GM21390 (cell line): ENCODE measurements around the gene AUTS2.

Source experiments
- ATAC-seq: cut with Tn5 transposase; IDR thresholded peaks from one replicate; pipeline ENCODE4 v1.9.1; 2021; ENCODE audit not compliant: unreplicated experiment

The AUTS2 gene

DNA sequence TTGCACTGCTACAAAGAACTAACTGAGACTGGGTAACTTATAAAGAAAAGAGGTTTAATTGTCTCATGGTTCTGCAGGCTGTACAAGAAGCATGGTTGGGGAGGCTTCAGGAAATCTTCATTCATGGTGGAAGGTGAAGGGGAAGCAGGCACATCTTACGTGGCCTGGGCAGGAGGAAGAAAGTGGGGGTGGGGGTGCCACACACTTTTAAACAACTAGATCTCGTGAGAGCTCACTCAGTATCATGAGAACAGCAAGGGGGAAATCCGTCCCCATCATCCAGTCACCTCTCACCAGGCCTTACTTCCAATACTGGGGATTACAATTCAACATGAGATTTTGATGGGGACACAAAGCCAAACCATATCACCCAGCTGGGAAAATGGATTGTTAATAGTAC is 281.7 kb downstream of the AUTS2 start:
- ATAC-seq: no peak

DNA sequence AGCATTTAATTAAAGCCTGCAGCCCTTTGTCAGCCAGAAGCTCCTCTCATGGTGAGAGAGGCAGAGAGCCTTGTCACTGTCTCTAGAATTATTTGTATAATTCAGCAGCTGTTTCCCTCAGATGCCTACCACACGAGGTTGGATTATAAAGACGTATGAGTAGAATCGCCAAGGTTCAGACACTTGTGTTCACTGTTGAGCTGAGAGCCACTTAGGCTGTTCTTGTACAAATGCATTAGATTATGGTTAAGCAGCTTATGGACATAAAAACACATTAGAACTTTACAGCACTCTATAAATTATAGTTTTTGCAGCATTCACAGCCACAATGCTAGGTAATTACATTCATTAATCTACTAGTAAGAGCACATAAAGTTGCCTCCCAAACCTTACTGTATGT is 282.6 kb downstream of the AUTS2 start:
- no peak for ATAC-seq

DNA sequence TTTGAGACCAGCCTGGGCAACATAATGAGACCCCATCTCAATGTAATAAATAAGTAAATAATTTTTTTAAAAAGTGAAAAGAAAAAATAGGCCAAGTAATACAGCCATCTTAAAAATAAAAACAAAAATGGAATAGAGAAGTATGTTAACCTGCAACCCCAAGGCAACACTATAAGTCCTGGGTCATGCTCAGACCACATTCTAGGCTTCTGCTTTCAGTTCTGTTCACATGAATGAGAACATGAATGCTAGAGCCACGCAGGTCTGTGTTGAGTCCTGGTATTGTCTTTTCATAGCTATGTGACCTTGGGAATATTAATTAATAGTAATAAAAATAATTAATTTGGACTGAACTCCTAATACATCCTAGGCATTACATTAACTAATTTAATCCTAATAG is 284.0 kb downstream of the AUTS2 start:
- peak; percentile 65 for ATAC-seq

DNA sequence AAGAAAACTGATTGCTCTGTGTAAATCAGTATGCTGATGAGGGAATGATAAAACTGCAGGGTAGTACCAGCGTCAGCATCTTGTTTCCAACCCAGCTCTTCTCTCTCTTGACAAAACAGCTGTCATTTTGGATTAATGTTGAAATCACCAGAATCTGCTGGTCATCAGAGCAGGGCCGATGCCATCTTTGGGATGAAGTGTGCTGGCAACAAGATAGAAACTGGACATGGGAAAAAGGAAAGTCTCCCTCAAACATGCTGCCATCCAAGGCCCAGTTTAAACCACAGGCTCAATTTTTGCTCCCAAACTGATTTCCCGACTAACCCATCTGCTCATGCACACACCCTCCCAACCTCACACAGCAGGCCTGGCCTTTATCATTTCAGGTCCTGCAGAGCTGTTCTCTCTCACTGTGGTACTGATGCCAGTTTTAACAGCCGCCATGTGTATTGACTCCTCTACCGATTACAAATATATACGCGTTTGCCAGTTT is 285.2 kb downstream of the AUTS2 start:
- ATAC-seq: no peak

DNA sequence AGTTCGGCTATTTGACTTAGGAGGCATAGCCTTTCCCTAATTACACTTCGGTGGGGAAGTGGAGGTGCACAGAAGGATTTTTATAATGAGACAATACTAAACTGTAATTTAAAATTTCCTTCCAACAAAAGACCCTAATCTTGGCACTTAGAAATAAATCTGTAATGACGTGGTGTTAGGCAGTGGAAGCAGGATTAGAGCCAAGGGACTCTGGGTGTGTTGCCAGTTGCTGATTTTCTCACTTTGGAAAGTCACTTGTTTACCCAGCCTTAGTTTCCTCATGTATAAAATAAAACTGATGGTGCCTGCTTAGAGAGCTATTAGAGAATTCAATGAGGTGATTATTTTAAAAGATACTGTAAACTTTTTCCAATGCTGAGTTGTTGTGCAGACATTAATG is 287.2 kb downstream of the AUTS2 start:
- ATAC-seq: no peak

DNA sequence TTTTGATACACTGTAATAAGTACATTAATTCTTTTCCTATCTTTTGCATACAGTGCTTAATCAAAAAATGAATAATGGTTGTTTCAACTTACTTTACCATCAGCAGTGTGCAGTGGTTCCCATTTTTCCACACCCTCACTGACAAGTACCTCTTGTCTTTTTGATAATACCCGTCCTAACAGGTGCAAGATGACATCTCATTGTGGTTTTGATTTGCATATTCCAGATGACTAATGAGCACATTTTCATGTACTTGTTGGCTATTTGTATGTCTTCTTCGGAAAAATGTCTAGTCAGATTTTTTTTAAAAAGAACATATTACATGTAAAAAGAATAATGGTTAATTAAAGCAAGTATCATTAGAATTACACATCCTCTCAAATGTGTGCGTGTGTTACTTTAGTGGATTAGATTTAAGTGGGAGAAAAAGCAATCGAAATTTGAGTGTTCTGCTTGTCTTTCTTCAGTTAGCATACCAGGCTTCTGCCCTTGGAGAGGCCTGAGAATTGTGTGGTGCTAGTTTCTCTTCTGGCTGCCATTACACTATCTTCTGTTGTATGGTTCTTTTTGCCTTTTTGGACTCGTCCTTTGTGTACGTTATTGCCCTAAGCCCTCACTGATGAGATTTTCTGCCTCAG is 291.2 kb downstream of the AUTS2 start:
- ATAC-seq: peak; percentile 75

DNA sequence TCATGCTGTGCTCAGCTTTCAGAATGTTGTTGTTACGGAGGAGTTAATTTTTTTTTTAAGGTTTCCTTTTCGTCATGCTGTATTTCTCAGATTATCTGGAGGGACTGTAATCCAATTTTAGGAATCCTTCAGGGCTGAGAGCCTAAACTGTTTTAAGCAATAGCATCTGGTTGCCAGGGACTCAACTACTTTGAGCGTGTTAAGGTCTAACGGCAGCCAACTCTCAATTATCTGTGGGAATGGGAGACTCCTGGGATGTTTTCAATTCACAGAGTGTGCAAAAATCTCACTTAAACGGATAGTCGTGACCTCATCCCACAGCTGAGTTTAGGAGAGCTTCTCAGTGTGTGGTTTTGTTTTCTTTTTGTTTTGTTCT is 291.7 kb downstream of the AUTS2 start:
- ATAC-seq: no peak

DNA sequence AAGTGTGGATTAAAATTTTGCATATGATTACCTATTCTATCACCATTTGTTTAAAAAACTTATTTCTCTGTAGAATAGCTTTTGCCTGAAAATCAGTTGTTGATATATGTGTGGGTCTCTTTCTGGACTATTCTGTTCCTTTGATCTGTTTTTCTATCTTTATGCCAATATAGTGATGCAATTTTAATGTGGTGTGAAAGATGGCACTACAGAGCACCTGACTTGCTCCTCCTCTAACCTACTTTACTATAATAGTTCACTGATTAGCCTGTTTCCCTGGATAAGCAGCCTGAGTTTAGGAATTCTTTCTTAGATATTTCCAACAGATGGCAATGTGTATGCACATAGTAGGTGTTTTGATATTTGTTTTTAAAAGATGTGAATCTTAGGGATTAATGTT is 294.5 kb downstream of the AUTS2 start:
- no peak for ATAC-seq

DNA sequence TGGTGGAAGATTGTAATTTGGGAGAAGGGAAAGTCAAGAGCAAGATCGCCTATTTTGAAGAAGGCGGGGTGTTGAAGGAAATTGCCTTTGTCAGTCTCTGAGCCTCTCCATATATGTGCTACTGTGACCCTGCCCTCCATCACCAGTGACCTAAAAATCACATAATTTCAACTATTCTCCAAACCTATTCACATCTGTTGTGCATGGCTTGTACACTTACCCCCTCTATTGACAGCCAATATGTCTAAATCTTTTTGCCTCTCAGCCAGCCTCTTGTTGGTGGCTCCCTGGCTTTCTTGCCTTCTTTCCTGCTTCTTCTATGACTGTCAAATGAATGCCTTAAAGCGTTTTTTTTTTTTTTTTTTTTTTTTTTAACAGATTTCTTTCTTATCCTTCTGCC is 295.6 kb downstream of the AUTS2 start:
- ATAC-seq: no peak

DNA sequence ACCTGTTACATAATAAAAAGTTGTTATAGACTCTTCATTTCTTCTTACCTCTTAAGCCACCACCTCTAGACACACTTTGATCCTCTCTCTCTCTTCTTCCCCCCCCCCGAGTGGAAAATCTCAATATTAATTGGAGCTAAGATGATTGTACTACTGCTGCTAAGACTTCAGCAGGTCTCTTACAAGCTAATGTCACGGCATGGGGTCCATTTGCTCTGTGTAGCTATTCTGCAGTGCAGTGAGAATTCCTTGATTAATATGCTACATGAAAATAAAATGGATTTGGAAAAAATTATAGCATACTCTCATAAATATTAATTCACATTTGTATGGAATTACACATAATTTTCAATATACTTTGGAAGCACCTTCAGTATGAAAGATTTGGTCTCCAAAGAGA is 297.2 kb downstream of the AUTS2 start:
- no peak for ATAC-seq

DNA sequence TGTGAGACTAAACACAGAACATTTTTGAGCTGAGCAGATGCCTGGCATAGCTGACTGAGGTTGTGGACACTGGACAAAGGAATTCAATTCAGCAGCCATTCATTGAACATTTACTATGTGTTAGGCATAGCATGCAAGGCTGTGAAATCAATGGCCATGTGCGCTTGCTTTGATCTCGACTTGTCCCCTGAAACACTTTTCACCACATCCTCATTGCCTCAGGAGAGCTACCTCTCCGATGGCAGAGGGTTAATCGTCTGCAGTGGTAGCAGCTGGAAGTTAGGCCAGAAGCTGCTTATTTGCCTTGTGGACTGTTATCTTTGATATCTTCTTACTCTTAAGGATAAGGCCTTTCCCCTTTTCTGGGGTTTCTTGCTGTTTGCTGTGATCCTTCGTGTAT is 297.8 kb downstream of the AUTS2 start:
- ATAC-seq: no peak

DNA sequence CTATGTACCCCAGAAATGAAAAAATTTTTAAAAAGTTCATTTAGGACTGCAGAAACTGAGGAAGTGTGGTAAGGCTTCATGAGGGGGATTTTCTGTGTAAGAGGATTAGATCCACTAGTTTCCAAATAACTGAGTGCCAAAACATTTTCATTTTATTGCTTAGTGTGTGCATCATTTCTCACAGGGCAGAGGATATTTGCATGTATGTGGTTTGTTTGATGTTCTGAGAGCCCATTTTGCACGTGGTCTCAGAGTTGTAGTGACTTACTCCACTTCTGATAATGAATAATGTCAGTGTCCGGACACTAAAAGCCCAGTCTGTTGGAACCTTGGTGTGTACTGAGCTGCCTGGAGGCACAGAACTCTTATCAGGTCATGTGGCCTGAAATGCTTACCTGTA is 299.9 kb downstream of the AUTS2 start:
- peak; percentile 91 for ATAC-seq

DNA sequence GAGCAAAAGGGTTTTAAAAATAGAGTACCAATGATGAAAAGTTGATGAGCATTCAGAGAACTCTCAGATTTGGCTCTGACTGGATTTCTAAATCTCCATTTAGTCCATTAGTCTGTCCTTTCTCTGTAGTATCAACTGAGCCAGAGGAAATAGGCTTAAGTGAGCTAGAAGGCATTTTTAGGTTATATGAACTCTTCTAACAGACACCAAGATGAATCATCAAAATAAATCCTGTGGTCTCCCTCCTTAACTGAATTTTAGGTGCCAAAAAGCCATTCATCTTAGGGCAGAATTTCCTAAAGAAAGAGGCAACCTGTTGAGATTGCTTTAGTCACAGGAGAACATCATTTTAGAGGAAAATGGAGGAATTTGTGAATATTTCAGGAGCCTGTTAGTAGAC is 305.1 kb downstream of the AUTS2 start:
- ATAC-seq: no peak

DNA sequence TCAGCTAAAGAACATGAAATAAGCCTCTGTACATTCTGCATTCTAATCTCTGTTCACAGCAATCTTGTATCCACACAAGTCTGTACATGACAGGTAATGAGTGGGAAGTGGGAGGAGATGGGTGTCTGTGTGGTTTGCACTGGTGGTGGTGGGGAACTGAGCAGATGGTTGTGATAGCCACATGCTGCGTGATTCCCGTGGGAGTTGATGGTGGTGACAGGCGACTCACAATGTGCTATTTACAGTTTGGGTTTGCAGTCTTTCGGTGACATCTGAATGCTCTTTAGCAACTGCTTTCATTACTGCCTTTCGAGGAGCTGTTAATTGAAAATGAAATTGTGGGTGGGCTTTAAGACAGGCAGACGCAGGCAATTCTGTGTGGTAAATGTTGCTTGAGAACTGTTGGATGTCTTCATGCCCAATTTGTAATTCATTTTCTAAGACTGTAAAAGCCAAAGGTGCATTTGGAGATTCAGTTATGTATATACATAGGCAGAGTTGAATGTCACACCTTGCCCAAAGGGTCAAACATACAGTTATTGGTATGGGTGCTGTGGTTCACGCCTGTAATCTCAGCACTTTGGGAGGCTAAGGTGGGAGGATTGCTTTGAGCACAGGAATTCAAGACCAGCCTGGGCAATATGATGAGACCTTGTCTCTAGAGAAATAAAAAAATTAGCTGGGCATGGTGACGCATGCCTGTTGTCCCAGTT is 308.2 kb downstream of the AUTS2 start:
- ATAC-seq: peak; percentile 92

DNA sequence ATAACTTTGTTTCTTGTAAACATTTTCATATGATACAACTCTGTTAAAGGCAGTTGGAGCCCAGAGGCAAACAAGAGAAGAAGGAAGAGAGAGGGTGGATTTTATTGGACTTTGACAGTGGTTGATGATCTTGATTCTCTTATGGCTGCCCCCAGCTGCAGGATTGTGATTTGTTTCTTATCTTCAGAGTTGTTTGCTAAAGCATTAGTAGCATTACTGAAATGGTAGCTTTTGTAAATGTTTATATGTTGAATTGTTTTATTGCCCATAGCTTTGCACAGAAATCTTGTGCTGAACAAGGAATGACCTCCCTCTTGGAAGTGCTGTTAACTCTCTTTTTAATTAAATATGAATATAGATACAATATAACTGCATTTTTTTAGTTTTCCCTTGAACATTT is 309.4 kb downstream of the AUTS2 start:
- no peak for ATAC-seq

DNA sequence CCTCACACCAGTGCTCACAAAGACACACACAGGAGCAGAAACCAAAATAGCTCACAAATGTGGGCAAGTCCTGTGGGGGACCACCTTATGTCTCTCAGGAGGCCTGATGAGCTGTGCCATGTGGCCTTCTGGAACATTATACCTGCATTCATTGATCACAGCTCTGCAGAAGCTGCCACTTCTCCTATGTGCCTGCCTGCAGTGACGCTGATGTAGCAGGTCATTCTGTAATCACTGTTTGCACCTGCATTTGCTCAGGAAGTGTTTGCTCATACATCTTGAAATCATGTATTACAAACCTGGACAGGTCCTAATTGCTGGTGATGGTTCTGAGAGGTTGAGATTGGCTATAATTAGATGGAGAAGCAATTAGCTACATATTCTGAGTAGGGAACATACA is 310.2 kb downstream of the AUTS2 start:
- ATAC-seq: no peak

DNA sequence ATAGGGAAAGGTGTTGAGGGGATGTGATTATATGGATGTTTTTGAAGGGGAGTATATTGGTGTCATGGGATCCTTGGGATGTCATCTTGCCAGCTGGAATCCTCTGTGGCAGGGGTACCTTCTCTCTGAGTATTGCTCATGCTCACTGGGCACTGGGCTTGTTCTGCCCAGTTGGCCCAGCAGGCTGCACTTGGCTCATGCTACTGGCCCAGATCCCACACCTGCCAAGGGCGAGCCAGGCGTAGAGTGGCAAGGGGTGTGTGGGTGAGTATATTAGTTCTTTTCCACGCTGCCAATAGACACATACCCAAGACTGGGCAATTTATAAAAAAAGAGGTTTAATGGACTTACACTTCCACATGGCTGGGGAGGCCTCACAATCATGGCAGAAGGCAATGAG is 311.9 kb downstream of the AUTS2 start:
- no peak for ATAC-seq

DNA sequence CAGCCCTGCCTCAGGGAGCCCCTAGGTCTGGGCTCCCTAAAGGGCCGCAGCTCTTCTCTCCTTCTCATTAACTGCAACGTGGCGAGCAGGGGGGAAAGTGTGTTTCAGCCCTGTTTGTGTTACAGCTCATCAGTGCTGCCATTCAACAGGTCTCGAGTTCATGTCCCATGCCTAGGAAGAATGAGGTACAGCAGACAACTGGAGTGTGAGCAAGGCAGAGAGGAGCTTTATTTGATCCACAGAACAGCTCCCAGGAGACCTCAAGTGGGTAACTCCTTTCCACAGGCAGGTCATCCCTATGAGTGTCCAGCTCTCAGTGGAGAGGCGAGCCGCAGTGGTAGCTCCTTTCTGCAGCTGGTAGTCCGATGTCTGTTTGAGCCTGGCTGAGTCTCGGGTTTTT is 313.1 kb downstream of the AUTS2 start:
- no peak for ATAC-seq

DNA sequence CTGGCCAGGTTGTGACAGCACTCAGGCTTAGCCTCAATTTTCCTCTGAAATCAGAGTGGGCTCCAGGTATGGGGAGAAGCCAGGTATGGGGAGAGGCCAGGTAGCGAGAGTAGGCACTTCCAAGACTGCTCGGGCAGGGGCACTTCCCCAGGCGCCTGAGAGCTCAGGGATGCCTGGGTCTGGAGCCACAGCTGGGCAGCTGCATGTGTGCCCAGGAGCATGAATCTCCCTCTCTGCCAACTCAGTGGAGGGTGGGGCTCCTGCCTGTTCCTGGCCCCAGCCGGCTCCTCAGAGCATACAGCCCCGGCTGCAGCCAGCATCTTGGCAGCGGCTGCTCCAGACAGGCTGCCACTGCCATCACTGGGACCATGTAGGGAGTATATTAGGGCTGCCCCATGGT is 313.9 kb downstream of the AUTS2 start:
- ATAC-seq: no peak

DNA sequence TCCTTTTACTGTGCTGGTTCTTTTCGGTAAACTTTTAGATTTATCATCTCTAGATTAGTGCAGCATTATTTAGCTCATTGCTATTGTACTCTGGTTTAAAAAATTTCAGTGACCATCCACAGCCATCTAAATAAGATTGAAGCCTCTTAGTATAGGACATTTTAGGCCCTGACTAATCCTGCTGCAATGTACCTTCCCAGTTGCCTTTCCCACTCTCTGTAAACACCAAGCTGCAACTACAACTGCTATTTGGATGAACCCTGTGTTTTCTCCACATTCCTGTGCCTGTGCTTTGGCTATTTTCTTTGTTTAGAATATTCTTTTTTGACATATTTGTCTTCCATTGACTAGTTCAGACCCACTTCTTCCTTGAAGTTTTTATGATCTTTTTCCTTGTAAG is 314.6 kb downstream of the AUTS2 start:
- no peak for ATAC-seq

DNA sequence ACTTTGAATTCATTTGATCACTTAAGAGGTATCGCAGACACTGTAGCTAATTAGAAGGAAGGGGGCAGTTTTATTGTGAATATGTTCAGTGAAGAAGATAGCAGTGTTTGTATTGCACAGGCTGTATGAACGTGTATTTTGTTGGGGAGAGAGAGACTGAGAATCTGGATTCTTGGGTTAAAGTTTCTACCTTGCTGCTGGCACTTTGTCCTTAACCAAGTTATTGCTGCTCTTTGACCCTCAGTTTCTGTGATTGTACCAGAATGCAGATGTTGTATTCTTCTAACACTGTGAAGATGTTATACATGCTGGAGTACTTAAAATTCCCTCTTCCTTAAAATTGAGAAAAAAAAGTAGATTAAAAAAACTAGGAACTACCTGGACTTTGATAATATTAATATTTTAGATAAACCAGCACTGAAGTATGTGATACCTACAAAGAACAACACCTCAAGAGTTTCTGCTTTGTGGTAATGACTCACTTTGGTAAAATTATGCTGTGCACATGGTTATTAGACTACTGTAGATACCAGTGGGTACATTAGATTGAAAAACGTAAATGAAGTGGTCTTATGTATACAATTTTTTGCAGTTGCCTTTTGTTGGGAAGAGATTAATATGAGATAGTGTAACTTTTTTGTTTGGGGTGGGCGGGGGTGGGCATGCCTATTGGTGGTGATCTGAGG is 321.3 kb downstream of the AUTS2 start:
- no peak for ATAC-seq

DNA sequence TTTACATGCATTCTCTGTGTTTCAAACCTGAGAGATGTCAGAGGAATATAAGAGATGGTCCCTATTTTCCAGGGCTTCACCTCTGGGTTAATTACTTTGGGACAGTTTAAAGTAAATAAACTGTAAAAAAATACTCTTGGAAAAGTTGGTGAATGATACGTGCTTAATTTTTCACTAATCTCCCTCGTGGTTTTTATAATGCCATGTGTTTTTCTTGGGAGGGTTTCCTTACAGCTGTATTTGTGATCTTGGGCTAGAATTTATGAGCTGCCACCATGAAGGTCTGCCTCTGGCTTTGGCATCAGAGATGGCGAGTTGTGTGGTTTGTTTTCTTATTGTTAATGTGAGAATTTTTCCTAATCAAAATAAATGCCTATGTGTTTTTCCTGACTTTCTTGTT is 322.5 kb downstream of the AUTS2 start:
- no peak for ATAC-seq
